PFSK-1 (cell line): ENCODE data around the gene UNCX.

Source experiments
- FOXP2 ChIP-seq: optimal IDR thresholded peaks from 2 replicates; pipeline ENCODE3; 2011; ENCODE audit warnings: borderline replicate concordance, control low read depth, inconsistent platforms; ENCODE audit not compliant: insufficient read depth; ENCODE audit errors: extremely low read length, extremely low read depth
- POLR2AphosphoS5 ChIP-seq: IDR thresholded peaks from 2 replicates; pipeline ENCODE4 v1.6.1; 2012; ENCODE audit warnings: low read depth, mild to moderate bottlenecking, control low read depth, low read length, moderate library complexity
- REST ChIP-seq, 2 experiments: IDR thresholded peaks; 2 replicates each; pipeline versions ENCODE4 v1.6.1 to v1.8.0; 2011 to 2012; ENCODE audit warnings: low read depth in 2 of 2, low read length in 2 of 2, control low read depth in 1 of 2, inconsistent platforms in 1 of 2, mild to moderate bottlenecking in 1 of 2, moderate library complexity in 1 of 2; ENCODE audit not compliant: insufficient read depth in 1 of 2
- SIN3A ChIP-seq: IDR thresholded peaks from 2 replicates; pipeline ENCODE4 v1.6.1; 2012; ENCODE audit warnings: mild to moderate bottlenecking, low read length, moderate library complexity, borderline replicate concordance; ENCODE audit not compliant: insufficient read depth
- TAF1 ChIP-seq: IDR thresholded peaks from 2 replicates; pipeline ENCODE4 v1.6.1; 2012; ENCODE audit warnings: low read length, control low read depth, borderline replicate concordance; ENCODE audit not compliant: insufficient read depth

UNCX gene

GRCh38 chr7:1254281-1255079 is 21.8 kb downstream of the UNCX start:
- TF ChIP-seq SIN3A (no peak), TAF1 (no peak), REST (IDR thresholded peaks at IDR 0.05; ENCODE audit: insufficient read depth in 1 of 2, low read depth in 2 of 2, low read length in 2 of 2) (no peak), POLR2AphosphoS5 (no peak), FOXP2 (no peak)

- no peak for TF ChIP-seq REST (IDR thresholded peaks at IDR 0.05; ENCODE audit: insufficient read depth in 1 of 2, low read depth in 2 of 2, low read length in 2 of 2)
- no peak for TF ChIP-seq TAF1
- no peak for TF ChIP-seq SIN3A
Measured at GRCh38 chr7:1255080-1255816, 22.6 kb downstream of the UNCX start.

- TF ChIP-seq TAF1 (no peak), FOXP2 (no peak)
Measured at GRCh38 chr7:1255817-1256340, 23.2 kb downstream of the UNCX start.

- TF ChIP-seq TAF1 (no peak), SIN3A (no peak), FOXP2 (no peak), POLR2AphosphoS5 (no peak), REST (IDR thresholded peaks at IDR 0.05; ENCODE audit: insufficient read depth in 1 of 2, low read depth in 2 of 2, low read length in 2 of 2) (no peak)
Measured at GRCh38 chr7:1256621-1257020, 23.9 kb downstream of the UNCX start.

- TF ChIP-seq POLR2AphosphoS5: no peak
Measured at GRCh38 chr7:1257221-1257620, 24.5 kb downstream of the UNCX start.

- TF ChIP-seq REST (IDR thresholded peaks at IDR 0.05; ENCODE audit: insufficient read depth in 1 of 2, low read depth in 2 of 2, low read length in 2 of 2) (no peak), TAF1 (no peak), POLR2AphosphoS5 (no peak), FOXP2 (no peak), SIN3A (no peak)
Measured at GRCh38 chr7:1257863-1258262, 25.2 kb downstream of the UNCX start.
